Loucy (cell line): ENCODE data around the gene NLRC5.

Experiments
- EZH2phosphoT487 ChIP-seq: fragments of 200-600 bp; IDR thresholded peaks from 2 replicates; pipeline ENCODE4 v1.6.1; 2018; ENCODE audit warnings: antibody characterized with exemption, mild to moderate bottlenecking, moderate library complexity, borderline replicate concordance
- TF ChIP-seq, protein P1 (sequence below): fragments of 200-600 bp; sonication (generic); conservative IDR thresholded peaks from 2 replicates; pipeline ENCODE4 v1.5.1; 2014; ENCODE audit warnings: mild to moderate bottlenecking, antibody characterized with exemption, low read length

DNA sequence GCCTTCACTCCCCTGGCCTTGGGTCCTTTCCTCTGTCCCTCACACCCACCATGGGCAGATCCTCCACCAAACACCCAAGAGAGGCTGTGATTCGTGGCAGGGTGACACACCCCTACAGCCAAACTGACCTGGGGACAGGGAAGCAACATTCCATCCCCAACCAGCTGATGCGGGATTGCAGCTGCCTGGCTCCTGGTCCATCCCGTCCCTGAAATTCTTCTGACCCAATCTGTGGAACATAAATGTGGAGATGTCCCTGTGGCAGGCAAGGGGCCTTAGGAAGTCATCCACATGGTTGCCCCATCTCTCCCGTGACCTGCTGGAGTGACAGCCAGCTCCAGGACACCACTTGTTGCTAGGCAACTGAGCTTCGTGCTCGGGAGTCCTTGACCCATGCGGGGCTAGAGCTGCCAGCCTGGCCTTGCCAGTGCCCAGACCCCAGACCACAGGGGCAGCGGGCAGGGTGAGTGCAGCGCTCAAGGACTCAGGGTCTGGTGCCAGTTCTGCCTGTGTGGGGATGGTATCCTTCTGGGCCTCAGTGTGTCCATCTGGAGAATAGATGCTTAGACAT, 69.0 kb downstream of the NLRC5 start:
- TF ChIP-seq, protein P1, sequence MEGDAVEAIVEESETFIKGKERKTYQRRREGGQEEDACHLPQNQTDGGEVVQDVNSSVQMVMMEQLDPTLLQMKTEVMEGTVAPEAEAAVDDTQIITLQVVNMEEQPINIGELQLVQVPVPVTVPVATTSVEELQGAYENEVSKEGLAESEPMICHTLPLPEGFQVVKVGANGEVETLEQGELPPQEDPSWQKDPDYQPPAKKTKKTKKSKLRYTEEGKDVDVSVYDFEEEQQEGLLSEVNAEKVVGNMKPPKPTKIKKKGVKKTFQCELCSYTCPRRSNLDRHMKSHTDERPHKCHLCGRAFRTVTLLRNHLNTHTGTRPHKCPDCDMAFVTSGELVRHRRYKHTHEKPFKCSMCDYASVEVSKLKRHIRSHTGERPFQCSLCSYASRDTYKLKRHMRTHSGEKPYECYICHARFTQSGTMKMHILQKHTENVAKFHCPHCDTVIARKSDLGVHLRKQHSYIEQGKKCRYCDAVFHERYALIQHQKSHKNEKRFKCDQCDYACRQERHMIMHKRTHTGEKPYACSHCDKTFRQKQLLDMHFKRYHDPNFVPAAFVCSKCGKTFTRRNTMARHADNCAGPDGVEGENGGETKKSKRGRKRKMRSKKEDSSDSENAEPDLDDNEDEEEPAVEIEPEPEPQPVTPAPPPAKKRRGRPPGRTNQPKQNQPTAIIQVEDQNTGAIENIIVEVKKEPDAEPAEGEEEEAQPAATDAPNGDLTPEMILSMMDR = no peak
- no peak for TF ChIP-seq EZH2phosphoT487
